Posterior cingulate gyrus (tissue), 11 donors: ENCODE data around the gene DAPK1.

Source experiments
- DNase-seq, 10 donors: peaks; one replicate each; pipeline versions ENCODE4 v3.0.0 to v3.0.0-alpha.2; 2020 to 2021; ENCODE audit warnings: mixed read lengths in 3 of 10
- intact Hi-C: fragments of 100-400 bp; cut with DNase I; formaldehyde crosslinking; loops from one replicate; pipeline ENCODE4 v1.15.1; 2023

DAPK1 gene

DNA sequence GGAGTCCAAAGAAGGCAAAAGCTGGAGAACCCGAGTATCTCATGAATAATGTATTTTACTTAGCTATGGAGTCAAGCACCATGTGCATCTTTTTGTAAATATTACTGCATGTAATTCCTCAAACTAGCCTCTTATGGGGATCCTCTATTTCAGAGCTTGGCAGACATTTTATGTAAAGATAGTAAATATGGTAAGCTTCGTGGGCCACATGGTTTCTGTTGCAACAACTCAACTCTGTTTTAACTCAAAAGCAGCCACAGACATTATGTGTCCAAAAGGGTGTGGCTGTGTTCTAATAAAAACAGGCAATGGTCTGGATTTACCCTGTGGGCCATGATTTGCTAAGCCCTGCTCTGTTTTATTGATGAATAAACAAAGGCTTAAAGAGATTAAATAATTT is 17.3 kb downstream of the DAPK1 start:
- peak in 1 of 10 donors; percentile 7 for DNase-seq
- intact Hi-C loops: no loop called here

DNA sequence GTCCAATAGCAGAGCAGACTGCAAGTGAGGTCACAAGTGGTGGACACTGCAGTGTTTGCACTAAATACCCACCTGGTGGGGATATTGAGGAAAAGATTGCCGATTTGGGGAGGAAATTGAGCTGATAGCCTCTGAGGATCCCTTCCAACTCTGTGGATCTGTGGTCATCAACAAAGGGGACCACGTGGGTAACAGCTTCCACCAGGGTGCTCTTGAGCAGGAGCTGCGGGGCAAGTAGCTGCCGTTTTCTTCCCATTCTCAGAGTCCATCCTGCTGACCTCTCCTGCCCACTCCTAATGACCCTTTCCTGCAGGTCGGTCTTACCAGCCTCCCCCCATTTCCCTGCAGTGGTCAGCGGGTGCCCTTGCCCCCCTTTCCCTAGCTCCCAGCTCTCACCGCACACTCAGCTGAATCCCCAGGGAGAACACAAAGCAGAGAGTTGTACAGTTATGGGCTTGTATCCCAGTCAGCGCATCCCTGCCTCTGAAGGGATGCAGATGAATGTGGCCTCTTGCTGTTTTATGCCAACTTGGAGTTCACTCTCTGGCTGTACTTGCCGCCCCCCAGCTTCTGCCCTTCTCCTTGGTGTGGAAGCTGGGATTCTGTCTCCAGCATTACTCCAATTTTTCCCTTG is 18.0 kb downstream of the DAPK1 start:
- peak in 1 of 10 donors; percentile 70 for DNase-seq
- intact Hi-C loops: no loop called here

DNA sequence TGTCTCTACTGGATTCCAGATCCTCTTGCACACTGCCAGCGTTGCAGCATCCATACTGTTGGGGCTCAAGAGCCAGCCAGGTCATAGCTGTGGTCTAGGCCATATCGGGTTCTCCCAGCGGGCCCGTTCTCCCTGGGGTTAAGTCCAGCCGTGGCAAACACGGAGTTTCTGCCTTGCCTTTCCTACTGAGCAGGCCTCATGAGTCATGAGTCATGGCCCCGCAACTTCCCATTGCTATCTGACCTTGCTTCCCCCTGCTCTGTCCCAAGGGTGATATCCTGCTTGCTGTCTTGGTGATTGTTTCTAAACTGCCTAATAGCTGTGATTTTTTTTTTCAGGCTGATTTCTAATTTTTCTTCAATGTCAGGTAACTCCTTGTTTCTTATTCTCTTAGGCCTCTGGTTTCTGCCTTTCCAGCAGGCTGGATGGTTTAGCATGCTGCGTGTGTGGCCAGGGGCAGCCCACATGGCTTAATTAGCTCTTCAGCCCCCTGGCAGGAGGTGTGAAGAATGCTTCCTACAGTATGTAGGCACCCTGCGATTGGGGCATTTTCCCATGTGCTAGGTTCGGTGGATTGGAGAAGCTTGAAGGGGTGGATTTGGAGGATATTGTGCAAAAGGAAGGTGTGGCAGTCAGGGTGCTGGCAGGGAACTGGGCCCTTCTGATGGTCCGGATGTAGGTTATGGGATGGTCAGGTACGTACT is 18.7 kb downstream of the DAPK1 start:
- DNase-seq: peak in 1 of 10 donors; percentile 84

DNA sequence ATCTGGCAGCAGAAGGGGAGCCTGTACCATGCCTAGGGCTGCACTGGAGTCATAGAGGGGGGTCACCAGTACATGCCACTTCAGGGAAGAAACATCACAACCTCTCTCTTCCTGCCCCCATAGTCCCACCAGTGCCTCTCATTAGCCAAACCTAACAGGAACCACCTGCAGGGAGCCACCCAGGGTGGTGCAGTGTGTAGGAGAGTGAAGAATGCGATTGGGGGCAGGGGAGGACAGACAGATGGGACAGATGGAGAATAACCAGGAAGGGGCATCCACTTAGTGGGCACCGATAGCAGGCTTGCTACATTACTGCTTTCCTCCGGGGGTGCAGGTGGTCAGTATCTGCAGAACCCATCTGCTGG is 19.2 kb downstream of the DAPK1 start:
- peak in 1 of 10 donors; percentile 25 for DNase-seq
- intact Hi-C loops: no loop called here

More for the DNA sequence above, 18.7 kb downstream of the DAPK1 start:
- intact Hi-C loops: no loop called here

DNA sequence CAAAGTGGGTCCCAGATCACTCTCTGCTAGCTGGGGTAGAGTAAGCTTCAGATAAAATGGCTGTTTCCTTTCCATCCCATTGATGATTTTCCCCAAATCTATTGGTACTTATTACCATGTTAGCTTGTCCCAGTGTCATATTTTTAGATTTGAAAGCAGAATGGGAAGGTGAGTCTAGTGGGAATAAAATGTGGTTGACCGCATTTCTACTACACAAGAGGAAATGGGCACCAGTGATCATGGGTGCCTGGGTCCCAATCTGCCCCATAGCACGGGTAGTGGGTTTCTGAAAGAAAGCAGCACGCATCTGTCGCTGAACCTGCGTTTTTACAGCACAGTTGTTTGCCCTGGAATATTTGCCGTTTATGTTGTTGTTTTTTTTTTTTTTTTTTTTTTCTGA is 20.1 kb downstream of the DAPK1 start:
- peak in 1 of 10 donors; percentile 9 for DNase-seq
- intact Hi-C loops: no loop called here

DNA sequence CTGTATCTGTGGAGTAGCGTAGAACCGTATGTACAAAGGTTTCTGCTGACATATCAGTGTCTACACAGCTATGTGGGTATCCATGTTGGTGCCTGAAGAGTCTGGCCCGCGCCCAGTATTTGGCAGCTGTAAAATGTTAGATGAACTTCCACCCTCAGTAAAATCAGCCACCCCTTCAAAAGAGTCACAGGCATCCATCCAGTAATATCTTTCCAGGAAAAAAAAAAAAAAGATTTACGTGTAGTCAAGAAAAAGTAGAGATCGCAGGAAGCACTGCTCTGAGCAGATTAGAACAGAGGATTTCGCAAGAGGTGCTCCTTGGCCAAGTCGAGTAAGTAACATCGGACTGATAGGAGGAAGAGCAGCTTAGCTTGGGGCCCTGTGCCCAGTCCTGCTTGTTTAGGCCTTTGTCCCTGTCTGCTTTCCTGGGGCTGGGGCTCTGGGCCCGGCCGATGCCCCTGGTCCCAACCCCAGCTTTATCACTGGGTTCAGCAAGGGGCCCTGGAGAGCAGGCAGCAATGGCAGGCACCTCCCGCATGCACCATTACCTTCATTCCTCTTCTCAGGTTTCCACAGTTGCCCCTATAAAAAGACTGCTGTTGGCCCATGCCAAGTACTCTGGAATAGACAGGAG is 21.2 kb downstream of the DAPK1 start:
- peak in 1 of 10 donors; percentile 63 for DNase-seq
- intact Hi-C loops: no loop called here

DNA sequence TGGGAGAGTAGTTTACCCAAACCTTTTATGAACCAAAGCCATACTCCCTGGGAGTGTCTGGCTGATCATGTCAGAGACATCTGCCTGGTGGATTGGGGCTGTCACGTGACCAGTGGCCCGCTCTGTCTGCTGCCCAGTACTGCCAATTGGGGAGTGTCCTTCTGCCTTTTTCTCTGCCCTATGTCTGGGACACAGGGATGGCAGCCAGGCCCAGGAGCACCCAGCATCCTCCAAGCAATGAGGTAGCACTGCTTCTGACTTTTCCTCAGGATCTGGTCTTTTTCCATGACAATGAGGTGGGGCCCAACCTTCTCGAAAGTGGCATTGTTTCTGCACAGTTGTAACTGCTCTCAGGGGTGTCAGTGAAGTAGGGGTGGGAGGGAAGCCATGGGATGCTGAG is 21.8 kb downstream of the DAPK1 start:
- intact Hi-C loops: no loop called here

DNA sequence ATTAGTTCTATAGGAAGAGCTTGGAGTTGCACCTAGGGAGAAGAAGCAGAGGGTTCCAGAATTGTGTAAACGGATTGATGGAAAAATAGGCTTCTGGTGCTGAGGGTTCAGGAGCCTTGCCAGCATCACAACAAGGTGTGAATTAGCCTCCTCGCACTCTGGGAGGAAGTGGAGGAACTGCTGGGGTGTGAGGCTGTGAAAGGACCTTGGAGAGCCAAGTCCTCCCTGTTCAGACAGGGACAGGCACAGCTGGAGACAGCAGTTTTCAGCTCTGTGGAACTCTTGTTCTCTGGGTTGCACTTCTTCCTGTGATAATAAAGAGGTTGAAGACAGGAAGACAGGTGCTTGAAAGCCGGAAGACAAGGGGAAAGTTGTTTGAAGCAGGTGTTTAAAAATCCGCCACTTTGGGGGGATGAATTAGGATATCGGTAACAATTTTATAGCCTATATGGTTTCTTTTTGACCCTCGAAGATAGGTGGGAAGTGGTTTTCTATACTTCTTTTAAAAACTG is 22.6 kb downstream of the DAPK1 start:
- intact Hi-C loops: no loop called here
- DNase-seq: no peak

More for the DNA sequence above, 21.8 kb downstream of the DAPK1 start:
- peak in 1 of 10 donors; percentile 37 for DNase-seq

DNA sequence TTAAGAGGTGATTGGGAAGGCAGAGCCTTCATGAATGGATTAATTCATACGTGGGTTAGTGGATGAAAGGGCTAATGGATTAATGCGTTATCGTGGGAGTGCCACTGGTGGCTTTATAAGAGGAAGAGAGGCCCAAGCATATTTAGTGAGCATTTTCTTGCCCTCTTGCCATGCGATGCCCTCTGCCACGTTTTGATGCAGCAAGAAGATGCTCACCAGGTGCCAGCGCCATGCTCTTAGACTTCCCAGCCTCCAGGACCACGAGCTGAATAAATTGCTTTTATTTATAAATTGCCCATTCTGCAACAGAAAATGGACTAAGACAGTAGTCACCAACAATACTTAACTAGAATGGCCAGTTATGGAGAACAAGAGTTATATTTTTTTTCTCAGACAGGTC is 24.2 kb downstream of the DAPK1 start:
- peak in 1 of 10 donors; percentile 24 for DNase-seq
- intact Hi-C loops: no loop called here

DNA sequence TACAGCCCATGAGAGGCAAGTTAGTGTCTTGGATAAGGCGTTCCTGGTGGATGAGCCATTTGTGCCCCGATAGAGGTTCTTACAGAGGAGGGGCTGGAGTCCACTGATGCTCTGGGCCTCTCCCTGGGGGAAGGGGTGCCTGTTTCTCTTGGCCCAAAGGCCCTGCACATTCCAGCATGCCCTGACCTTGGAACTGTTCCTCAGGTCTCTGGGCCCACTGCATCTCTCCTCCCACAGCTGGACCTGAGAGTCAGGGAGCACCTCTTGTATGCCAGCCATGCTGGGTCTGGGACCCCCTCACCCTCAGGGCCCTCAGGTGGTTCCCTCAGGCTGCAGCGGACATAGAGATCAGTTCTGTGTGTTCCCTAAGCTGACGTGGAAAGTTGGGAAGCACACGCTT is 26.4 kb downstream of the DAPK1 start:
- DNase-seq: peak in 1 of 10 donors; percentile 14
- intact Hi-C loops: no loop called here

DNA sequence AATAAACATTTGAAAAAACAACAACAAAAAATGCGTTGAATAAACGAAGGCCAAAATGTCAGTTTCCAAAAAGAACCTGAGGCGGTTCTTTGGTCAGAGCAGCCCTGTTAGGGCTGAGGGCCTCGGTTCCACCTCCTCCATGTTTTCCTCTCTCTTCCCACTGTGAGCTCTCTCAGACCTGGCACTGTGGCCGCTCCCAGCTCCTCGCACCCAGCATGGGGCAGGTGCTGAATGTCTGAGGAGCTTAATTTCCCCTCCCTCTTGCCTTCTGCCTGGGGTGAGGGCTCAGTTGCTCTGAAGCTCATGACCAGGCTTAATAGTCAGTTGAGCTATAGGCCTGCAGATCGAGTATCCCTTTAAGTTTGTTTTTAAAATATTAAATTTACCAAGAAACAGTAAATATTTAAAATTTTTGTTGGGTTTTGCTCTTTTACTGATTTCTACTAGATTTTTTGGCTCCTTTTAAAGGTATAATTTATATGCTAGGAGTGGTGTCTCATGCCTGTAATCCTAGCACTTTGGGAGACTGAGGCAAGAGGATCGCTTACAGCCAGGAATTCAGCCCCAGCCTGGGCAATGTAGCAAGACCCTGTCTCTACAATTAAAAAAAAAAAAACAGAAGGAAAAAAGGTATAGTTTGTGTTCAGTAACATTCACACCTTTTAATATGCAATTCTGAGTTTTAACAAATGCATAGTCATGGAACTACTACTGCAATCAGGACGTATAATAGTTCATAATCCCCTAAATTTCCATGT is 28.1 kb downstream of the DAPK1 start:
- intact Hi-C loops: no loop called here
- DNase-seq: no peak

DNA sequence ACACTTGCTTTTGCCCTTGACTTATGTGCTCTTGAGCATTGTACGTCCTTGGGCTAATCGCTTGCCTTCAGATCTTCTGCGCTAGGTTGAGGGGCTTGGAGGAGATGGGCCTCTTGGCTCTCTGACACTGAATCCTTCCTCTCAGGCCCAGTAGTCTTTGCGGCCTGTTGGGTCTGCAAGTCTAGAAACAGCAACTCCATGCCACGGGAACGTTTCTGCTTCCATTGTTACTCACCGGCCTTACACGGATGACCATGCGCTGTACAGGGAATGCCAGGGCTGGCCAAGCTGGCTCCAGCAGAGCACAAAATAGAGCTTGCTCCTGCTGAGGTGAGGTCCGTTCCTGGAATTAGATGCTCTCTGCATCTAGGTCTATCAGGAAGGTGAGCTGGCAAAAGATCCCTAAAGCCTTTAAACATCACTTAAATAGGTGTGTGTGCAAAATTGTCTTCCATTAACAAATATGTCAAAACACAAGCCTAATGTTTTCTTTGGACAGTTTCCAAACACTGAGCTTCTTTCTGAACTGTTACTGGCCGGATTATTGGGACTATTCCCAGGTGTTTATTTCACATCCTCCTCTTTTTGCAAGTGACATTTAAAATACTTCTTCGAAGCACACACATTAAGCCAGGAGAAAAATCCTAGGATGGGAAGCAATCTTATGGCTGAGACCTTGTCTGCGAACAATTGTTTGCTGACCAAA is 29.7 kb downstream of the DAPK1 start:
- intact Hi-C loops: no loop called here

DNA sequence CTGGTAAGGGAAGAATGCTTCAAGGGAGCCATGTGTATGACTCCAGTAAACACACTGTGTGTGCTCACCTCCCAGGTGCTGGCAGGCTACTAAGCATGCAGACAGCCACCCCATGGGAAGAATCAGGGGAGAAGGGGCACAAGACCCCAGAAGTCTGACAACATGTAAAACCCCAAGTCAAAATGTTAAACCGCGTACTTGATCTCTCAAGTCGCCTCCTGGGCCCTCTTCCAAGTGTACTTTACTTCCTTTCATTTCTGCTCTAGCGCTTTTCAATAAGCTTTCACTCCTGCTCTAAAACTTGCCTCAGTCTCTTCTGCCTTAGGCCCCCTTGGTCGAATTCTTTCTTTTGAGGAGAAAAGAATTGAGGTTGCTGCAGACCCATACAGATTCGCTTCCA is 31.3 kb downstream of the DAPK1 start:
- intact Hi-C loops: no loop called here
- no peak for DNase-seq

More for the DNA sequence above, 29.7 kb downstream of the DAPK1 start:
- DNase-seq: no peak

DNA sequence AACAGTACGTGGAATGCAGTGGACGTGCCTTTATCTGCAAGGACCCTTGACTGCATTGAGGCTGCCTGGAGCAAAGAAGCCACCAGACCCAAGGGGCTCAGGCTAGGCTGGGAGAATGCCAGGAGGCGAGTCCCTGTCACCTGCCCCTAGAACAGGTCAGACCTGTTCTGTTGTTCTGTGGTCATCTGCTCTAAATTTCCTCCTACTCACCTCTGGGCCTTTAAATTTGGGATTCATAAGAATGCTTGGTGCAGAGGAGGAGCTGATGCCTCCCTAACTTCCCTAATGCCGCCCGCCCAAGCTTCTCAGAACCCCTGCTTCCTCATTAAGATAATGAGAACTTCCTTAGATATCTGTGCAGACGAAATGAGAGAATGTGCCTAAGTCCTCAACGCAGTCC is 32.0 kb downstream of the DAPK1 start:
- DNase-seq: no peak
- intact Hi-C loops: no loop called here

DNA sequence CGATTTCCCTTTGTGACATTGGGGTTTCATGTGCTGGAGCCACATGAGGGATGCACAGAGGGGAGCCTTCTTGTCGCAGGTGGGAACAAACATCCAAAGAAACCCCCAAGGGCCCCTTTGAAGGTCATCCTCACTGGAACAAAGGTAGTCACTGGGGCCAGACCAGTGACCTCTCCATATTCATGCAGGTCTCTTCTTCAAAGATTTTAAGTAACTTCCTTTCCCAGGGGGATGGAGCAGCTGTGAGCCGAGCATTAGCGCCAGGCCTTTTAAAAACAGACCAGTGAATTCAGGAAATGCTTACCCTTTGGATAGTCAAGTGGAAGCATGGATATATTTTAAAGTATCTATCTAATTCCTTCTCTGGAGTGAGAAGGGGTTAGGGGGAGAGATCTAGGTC is 33.0 kb downstream of the DAPK1 start:
- intact Hi-C loops: no loop called here

DNA sequence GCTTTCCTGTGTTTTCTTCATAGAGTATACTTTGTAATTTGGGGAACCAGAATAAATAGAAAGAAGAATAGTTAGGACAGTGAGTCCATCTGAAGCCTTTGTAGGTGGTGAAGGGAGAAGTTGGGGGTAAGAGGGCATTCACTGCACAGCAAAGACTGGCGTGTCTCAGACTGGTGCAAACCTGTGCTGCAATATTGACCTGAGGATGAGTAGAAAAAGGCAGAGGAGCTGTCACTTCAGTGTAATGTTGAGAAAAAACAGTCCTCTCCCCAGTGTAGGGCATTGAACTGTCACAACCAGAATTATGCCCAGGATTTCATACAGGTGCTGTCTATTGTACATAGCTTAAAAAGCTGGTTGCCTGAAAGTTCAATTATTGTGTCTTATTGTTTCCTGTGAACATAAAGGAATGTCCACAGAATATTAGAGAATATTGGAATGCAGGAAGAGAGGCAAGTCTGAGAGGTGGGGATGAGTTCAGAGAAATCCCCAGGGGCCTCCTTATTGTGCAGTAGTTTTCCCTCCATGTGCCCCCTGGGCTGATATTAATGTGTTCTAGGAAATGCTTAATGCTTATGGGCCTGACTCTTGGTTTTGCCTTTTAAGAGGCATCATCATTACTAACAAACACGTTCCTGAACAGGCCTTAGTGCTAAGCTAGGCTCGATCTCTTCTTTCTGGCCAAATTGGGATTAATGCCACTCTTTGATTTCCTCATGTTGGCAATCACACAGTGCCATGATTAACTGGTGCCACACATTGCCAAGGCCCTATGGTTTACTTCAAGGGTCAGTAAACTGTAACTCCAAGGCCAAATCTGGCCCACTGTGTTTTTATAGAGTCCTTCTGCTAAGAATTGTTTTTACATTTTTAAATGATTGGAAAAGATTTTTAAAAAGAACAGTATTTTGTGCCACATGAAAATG is 34.0 kb downstream of the DAPK1 start:
- DNase-seq: no peak
- intact Hi-C loops: no loop called here

More for the DNA sequence above, 33.0 kb downstream of the DAPK1 start:
- no peak for DNase-seq

DNA sequence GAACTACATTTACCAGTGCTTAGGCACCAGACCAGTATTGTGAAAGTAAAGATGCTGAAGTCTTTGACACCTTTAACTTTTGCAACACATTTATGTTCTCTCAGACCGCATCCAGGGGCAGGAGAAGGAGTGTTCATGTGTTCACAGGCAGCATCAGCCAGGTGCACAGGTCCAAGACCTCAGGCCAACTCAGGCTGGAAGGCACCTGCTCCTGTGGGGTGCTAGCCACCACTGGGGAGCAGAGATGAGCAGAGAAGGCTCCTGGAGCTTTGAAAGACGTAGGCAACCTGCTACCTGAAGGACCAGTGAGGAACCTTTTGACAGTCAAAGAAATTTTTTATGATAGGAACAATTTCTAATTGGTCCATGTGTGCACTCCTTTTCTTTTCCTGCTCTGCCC is 35.6 kb downstream of the DAPK1 start:
- intact Hi-C loops: no loop called here
- no peak for DNase-seq

DNA sequence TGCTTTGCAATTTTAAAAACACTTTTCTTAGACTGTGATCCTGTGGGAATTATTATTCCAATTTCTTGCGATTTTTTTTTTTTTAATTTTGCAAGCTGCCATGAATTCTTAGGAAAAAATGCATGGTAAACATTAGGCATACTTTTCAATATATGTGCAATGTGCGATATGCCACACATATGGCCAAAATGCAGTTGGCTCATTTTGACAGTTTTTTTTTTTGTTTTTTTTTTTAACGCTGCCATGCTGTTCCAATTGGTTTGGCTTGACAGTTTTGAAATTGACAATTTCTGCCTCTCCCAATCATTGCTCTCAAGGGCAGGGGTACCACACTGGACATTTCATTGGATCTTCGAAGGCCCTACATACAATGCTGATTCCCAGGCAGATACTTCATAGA is 36.4 kb downstream of the DAPK1 start:
- intact Hi-C loops: no loop called here
- no peak for DNase-seq

DNA sequence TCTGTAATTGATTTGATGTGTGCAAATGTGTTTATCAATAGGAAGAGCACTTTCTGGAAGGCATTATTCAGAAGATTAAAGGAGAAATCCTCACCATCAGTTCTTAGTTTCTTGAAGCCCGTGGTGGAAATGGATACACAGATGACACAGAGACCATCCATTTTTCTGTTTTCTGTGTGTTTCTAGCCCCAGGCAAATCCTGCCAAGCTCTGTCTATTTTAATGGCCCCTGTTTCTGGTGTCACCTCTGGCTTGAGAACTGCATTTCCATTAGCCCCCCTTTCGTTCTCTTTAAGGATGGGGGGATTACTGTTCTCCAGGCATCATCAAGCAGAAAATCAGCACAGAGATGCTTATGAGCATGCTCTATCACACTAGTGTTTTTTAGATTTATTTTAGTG is 37.3 kb downstream of the DAPK1 start:
- intact Hi-C loops: no loop called here
- no peak for DNase-seq
